Putamen (tissue), 1 donor: ENCODE data around the gene RIN3.

ENCODE experiments used
- DNase-seq: peaks from one replicate; pipeline ENCODE4 v3.0.0-alpha.2; 2016; ENCODE audit warnings: low spot score

Gene RIN3

DNA sequence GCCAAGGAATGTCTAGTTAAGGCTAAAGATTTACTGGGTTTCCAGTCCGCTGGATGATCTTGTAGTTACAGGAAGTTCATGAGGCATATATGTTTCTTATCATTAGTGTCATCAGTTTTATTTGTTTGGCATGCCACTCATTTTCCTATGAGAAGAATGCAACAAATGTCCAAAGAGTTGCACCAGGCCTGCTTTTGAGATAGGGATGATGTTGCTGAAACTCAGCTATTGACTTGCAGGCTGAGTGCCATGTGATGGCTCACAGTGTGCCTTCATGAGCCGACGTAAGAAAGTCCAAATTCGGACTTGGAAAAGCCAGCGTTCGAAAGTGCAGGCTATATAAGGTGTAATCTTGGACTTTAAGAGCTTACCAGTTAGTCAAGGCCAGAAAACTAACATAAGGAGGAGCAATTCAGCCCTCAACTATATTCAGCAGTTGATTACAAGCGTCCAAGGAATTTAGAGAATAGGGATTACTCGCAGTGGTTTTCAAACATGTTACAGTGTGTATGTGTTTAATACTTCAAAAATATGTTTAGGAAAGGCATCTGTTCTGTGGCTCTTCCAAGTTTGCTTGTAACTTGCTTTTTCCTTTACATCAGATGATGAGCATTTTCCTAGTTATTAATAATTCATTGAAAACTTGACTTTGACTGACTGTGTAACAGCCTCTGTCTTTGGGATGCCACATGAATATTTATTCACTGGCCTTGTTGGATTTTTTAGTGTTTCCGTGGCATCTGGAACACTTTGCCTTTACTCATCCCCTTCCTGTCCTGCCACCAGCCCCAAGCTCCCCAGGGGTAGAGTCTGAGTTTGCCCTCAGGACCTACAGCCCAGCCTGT lies 133.6 kb downstream of the RIN3 start:
- DNase-seq, result no peak

DNA sequence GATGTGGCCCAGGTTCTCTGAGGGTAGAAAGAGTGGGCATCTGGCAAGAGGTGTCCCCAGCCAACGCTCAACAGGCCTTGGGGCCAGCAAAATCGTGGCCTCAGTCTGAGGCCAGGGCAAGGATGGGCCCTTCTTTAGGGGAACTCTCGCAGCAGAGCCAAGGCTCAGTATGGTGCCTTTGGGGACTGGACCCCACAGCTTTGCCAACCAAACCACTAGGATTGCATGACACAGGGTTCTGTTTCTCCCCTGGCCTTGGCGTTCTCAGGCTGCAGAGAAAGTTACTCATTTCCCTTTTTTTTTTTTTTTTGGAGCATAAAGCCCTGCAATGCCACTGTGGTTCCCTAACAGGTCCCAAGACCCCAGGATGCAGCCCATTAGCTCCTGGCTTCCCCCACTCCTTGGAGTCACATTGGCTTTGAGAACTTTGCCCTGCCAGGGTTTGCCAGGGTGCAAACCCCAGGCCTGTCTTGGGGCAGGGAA lies 134.3 kb downstream of the RIN3 start:
- DNase-seq, result no peak

DNA sequence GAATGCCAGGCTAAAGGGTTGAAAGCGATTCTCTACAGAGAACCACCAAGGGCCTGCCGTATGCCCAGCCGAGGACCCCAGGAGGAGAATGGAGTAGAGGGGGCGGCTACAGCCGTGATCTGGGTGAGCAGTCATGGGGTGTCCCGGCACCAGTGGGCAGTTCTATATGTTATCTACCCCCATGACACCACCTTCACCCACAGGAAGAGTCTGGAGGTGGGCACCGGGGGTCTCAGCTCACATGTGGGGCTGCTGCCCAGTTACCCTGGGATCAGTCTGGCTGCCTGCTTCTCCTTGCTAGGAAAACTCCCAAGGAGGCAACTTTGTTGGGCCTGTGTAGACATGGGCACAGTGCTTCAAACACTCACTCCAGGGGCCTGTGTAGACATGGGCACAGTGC lies 135.5 kb downstream of the RIN3 start:
- DNase-seq, result no peak

DNA sequence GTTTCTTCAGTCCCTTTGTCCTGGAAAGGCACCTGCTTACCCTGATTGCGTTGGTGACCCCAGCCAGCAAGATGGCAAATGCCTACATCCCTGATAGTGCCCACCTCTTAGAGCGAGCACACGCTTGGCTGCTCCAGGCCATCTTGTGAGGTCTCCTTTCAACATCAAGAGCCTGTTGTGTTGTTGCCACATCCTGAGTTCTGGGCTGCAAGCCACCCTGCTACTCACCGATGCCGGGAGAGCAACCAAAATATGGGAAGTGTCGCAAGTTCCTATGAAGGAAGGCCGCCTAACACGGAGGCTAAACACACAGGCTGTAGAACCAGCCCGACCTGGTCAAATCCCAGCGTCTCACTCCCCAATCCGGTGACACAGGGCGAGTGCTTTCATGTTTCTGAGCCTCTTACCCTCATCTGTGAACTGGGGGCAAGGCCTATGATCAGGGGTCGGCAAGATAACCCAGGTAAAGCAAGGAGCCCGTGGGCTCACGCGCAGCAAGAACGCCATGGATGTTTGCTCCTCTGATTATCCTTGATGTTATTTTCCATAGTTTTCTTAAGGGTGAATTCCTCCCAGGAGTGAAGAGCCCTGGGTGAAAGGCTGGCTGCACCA lies 136.5 kb downstream of the RIN3 start:
- DNase-seq, result peak; percentile 36

DNA sequence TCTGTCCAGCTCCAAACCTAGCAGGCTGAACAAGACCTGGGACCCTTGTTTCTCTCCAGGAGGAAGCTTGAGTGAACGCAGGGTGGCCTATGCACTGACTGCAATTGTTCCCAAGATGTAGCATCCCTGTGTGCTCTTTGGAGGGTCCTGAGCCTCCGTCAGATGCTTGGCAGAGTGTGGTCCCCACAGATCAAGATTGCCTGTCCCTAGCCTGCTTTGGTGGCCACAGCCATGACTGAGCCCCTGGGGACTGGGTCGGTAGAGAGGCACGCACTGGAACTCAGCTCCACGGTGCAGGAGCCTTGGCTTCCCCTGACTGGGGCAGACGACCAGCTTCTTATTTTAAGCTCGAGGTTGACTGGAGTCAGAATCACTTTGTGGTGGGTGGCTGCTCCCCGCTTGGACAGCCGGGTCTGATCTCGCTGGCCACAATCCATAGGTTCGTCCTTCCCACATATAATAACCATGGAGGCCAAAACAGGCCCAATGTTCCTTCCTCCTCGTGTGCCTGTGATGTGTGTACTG lies 137.1 kb downstream of the RIN3 start:
- DNase-seq, result no peak

DNA sequence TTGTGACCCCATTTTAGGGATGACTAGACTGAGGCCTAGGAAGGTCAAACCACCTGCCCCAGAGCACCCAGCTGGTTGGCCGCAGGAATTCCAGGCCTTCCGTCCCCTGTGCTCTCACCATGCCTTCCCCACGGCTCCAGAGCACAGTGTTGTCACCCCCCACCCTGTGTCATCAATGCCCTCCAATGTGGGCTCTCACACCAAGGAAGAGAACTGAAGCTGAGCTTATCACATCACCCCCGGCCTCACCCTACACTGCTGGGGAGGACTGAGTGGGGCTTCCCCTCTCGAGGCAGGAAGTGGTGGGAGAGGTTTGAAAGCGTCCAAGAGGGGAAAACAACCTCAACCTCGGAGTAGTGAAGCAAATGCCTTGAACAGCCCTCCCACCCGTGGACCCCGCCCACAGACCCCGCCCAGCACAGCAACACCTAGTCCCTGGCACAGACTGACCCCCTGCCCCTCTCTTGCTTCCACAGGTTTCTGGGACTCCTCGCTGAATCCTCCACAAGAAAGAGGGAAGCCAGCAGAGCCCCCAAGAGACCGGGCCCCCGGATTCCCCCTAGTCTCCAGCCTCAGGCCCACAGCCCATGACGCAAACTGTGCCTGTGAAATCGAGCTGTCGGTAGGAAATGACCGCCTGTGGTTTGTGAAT lies 137.7 kb downstream of the RIN3 start:
- DNase-seq, result peak; percentile 27

DNA sequence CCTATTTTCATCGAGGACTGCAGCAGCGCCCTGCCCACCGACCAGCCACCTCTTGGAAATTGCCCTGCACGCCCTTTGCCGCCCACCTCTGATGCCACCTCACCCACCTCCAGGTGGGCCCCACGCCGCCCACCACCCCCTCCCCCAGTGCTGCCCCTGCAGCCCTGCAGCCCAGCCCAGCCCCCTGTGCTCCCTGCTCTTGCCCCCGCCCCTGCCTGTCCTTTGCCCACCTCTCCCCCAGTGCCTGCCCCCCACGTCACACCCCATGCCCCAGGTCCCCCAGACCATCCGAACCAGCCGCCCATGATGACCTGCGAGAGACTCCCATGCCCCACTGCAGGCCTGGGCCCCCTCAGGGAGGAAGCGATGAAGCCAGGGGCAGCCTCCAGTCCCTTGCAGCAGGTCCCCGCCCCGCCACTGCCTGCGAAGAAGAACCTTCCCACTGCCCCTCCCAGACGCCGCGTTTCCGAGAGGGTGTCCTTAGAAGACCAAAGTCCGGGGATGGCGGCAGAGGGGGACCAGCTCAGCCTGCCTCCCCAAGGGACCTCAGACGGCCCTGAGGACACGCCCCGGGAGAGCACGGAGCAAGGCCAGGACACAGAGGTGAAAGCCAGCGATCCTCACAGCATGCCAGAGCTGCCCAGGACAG lies 138.3 kb downstream of the RIN3 start:
- no peak for DNase-seq

DNA sequence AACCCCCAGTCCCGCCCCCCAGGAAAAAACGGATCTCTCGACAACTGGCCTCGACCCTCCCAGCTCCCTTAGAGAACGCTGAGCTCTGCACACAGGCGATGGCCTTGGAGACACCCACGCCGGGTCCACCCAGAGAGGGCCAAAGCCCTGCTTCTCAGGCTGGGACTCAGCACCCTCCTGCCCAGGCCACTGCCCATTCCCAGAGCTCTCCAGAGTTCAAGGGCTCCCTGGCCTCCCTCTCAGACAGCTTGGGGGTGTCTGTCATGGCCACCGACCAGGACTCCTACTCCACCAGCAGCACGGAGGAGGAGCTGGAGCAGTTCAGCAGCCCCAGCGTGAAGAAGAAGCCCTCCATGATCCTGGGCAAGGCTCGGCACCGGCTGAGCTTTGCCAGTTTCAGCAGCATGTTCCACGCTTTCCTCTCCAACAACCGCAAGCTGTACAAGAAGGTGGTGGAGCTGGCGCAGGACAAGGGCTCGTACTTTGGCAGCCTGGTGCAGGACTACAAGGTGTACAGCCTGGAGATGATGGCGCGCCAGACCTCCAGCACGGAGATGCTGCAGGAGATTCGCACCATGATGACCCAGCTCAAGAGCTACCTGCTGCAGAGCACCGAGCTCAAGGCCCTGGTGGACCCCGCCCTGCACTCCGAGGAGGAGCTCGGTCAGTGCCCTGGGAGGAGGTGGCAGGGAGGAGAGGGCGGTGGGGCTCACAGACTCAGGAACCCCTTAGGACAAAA lies 139.0 kb downstream of the RIN3 start:
- DNase-seq, result no peak

DNA sequence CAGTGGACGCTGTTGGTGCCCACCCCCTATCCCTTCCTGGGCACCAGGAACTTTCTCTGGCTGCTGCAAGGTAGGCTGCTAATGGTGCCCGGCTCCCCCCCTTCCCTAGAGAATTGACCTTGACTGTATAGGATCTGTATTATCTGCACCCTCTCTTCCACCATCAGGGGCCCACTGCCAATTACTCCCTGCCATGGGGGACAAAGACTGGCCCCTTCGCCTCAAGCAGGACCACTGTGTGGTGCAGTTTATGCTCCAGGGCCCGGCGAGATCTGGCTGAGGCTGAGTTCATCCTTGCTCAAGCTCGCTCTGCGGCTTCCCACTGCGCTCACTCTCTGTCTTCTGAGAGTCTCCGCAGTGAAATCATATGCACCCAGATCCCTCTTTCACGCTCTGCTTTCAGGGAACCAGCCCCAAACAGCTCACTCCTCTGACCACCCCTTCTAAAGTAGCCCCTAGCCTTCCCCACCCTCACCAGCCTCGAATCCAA lies 139.6 kb downstream of the RIN3 start:
- DNase-seq, result no peak

DNA sequence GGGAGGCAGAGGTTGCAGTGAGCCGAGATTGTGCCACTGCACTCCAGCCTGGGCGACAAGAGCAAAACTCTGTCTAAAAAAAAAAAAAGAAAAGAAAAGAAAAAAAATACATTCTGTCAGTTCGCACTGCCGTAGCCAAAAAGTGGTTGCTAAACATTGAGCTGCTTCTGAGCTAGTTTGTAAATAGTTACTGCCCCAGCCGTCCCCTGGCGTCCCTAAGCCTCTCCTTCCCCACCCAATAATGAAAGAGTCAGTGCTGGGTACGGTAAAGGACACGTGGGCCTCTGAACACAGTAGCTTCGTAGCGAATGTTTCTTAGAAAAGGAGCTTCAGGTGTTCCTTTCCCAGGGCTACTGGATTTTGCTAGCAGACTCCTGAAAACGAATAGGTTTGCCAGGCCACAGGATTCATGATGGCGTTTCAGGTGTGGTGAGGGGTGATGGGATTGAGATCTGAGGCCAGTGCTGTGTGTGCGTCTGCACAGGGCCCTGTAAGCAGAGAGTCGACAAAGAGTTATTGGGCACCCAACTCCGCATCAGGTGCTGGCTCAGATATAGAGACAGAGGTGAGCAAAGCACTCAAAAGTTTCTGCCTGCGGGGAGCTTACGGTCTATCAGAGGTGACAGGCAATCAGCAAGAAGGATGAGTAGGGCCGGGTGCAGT lies 140.8 kb downstream of the RIN3 start:
- no peak for DNase-seq

DNA sequence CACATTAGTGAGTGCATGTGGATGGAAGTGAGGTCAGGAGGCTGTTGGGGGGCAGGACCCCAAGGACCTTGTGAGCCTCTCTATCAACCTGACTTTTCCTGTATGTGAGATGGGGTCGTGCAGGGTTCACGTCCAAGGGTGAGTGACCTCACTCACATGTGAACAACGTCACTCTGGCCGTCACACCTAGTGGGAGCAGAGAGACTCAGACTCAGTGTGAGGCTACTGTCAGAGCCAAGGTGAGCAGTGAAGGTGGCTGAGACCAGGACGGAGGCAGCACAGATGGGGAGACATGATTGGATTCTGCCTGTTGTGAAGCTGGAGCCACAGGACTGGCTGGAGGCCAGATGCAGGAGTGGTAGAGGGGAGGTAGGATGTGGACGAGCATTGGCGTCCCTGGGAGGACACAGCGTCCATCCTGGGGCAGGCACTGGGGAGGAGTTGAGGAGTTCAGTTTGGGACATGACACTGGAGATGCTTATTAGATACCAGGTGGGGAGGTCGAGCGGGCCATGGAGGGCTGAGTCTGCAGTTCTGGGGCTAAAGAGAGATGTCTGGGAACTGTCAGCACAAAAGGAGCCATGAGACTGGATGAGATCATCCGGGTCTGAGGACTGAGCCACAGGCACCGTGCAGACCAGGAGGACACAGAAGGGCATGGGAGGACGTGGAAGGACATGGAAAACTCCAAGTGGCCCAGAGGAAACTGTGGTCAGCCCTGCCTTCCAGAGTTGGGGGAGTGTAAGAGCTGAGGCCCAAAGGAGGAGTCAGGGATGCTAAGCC lies 142.0 kb downstream of the RIN3 start:
- DNase-seq, result no peak

DNA sequence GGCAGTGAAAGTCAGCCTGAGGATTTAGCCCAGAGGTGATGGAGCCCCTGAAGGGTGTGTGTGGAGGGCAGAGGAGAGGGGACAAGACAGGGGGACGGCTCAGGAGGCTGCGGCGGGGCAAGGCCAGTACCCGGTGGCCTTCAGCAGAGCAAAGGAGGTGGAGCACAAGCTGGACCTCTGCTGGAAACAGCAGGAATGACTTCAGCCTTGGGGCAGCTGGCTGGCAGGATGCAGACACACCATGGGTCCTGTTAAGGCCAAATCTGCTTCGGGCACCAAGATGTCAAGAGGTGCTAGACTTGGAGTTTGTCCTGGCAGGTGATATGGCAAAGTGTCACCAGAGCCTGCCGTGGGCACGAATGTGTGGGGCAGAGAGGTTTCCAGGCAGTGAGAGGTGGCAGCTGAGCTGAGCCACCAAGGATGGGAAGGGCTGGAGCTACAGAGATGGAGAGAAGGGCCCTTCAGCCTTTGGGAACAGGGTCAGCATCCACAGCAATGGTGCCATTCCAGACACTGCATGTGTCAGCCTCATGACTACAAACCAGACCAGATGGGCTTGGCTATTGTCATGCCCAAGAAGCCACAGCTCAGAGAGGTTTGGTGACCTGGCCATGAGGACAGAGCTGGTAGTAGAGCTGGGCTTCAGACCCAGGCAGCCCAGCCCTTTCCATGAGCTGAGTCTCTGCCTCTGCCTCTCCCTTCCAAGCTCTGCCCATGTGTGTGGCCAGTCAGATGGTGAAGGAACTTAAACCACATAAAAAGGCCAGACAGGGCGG lies 142.9 kb downstream of the RIN3 start:
- DNase-seq, result no peak

DNA sequence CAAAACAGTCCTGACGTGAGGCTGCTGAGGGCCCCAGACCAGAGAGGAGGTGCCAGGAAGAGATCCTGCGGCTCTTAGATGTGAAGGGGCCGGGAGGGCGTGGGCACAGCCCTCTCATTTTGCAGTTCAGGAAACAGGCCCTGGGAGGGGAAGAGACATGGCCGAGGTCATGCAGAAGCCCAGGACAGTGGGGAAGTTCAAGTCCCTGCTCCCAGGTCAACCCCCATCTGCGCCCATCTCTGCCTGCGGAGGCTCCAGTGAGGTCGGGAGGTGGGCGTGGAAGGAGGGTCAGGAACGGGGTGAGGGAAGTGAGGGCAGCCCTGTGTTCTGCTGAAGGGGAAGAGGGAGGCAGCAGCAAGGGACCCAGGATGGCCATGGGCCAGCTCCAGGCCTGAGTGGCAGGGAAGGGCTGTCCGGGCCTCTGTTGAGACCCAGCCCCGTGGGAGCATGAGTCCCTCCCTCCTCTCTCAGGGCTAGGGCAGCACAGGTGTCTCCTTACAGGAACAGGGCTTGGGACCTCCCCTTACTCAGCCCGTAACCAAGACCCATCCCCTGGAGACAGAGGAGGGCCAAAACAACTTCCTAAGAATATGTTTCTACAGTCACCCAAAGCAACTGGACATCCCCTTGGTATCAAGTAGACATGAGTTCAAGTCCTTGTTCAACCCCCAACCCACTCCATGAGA lies 144.0 kb downstream of the RIN3 start:
- DNase-seq, result no peak

DNA sequence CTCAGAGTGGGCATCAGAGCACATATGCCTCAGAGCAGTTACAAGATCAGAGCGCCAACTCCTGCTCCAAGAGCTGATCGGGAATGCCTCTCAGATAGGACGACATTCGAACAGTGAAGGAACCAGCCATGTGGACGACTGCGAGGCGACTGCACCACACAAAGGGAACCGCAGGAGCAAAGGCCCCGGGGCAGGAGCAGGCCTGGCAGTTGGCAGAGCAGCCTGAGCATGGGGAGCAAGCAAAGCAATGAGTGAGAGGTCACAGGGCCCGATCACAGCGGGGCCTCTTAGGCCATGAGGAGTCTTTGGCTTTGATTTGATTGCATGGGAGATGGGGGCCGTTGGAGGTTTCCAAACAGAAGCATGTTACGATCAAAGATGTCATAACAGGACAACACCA lies 144.6 kb downstream of the RIN3 start:
- no peak for DNase-seq

DNA sequence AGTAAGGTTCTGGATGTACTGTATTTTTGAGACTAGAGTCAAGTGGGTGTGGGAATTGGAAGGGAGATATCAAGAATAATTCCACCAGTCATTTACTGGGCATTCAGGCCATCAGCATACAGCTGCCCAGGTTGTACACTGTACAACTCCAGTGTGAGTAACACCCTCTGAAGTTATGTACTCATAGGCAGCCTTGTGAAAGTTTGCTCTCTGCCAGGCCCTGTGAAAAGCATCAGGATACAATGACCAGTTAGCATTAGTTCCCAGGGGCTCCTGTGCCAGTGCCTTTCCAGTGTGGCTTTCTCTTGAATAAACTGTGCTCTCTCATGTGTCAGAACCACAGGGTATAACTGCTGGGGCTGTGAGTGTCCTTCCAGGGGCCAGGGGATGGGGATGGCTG lies 145.1 kb downstream of the RIN3 start:
- DNase-seq, result no peak

DNA sequence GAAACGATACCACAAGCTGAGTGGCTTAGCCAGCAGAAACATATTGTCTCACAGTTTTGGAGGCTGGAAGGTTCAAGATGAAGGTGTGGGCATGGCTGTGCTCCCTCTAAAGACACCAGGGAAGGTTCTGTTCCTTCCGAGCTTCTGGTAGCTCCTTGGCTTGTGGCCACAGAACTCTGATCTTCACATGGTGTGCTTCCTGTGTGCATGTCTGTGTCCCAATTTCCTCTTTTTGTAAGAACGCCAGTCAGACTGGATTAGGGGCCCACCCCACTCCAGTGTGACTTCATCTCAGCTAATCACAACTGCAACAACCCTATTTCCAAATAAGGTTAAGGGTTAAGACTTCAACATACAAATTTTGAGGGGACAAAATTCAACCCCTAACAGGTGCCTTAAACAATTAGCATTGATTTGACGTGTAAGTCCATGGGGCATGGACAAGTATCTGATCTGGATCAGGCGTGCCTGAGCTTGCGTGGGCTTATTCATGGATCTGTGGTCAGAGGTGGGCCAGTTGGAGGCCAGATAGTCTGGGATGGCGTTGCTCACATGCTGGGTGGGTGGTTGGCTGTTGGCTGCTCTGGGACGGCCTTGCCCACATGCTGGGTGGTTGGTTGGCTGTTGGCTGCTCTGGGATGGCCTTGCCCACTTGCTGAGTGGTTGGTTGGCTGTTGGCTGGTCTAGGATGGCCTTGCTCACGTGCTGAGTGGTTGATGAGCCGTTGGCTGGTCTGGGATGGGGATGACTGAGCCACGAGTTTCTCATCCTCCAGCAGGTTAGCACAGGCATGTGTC lies 146.4 kb downstream of the RIN3 start:
- DNase-seq, result peak; percentile 39

DNA sequence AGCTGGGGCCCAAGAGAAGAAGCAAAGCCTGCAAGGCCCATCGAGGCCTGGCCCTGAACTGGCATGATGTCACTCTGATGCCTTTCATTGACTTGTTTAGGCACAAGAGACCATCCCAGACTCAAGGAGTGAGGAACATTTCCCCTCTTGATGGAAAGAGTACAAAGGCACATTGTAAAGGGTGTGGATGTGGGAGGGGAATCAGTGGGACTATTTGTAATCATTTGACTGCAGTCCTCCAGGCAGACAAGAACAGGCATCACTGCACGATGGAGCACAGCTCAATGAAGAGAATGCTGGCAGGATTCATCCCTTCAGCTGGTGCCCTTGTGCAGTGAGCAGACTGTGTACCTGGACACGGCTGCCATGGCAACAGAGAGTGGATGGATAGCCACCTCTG lies 147.0 kb downstream of the RIN3 start:
- no peak for DNase-seq

DNA sequence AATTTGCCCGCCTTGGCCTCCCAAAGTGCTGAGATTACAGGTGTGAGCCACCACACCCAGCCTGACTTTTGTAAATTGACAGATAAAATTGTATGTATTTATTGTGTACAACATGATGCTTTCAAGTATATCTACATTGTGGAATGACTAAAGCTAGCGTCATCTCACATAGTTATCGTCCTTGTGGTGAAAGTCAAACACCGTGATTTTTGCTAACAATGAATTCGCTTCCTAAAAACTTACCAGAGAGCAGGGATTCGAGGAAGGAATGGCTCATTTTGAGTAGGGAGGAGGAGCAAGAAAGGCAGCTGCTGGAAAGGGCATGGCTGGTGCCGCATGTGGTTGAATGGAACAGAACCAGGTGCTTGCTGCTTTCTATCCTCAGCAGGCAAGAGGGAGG lies 149.5 kb downstream of the RIN3 start:
- no peak for DNase-seq
